Mucosa of rectum (tissue), 2 donors: Measurements from ENCODE around the gene FHIT.

ENCODE experiments used
- H3K27ac ChIP-seq, 2 donors: one replicate each; pipeline ENCODE4 v1.7.0; 2013; ENCODE audit warnings: inconsistent platforms in 2 of 2, low read depth in 2 of 2, low read length in 2 of 2
- H3K27me3 ChIP-seq, 2 donors: one replicate each; pipeline ENCODE4 v1.7.0; 2013; ENCODE audit warnings: low read length in 2 of 2; ENCODE audit not compliant: control insufficient read depth in 2 of 2, insufficient read depth in 2 of 2
- H3K36me3 ChIP-seq, 2 donors: one replicate each; pipeline ENCODE4 v1.7.0; 2013; ENCODE audit warnings: low read length in 2 of 2; ENCODE audit not compliant: control insufficient read depth in 2 of 2, insufficient read depth in 2 of 2
- H3K4me1 ChIP-seq, 2 donors: one replicate each; pipeline ENCODE4 v1.7.0; 2013; ENCODE audit warnings: low read length in 2 of 2, mild to moderate bottlenecking in 1 of 2; ENCODE audit not compliant: control insufficient read depth in 2 of 2, insufficient read depth in 2 of 2
- H3K4me3 ChIP-seq, 2 donors: one replicate each; pipeline ENCODE4 v1.7.0; 2013; ENCODE audit warnings: low read length in 2 of 2
- H3K9ac ChIP-seq, 2 donors: one replicate each; pipeline ENCODE4 v1.7.0; 2013; ENCODE audit warnings: low read length in 2 of 2, low read depth in 1 of 2, mild to moderate bottlenecking in 1 of 2
- H3K9me3 ChIP-seq, 2 donors: one replicate each; pipeline ENCODE4 v1.7.0; 2013; ENCODE audit warnings: low read length in 2 of 2; ENCODE audit not compliant: control insufficient read depth in 2 of 2
- donor health status: healthy.
- donor health status: Normal muscosa, but diverticular disease.

FHIT gene

GRCh38 chr3:60307562-60308199 lies 943.6 kb downstream of the FHIT start:
- no peaks in the 10 kb centered on the region for H3K4me1 ChIP-seq
- no peaks in the 10 kb centered on the region for H3K27me3 ChIP-seq
- no peak overlapping the region for H3K27ac ChIP-seq
- H3K36me3 ChIP-seq, result no peaks in the 10 kb centered on the region
- H3K4me3 ChIP-seq, result no peak overlapping the region
- H3K9me3 ChIP-seq, result no peaks in the 10 kb centered on the region
- H3K9ac ChIP-seq, result no peak overlapping the region

- H3K4me3 ChIP-seq, result no peak overlapping the region
- no peaks in the 10 kb centered on the region for H3K27me3 ChIP-seq
- H3K9ac ChIP-seq, result no peak overlapping the region
- H3K9me3 ChIP-seq, result no peaks in the 10 kb centered on the region
- H3K27ac ChIP-seq, result no peak overlapping the region
- H3K36me3 ChIP-seq, result no peaks in the 10 kb centered on the region
- H3K4me1 ChIP-seq, result no peaks in the 10 kb centered on the region
Observed at GRCh38 chr3:60304112-60304511, 947.1 kb downstream of the FHIT start.

GRCh38 chr3:60303160-60303559 lies 948.1 kb downstream of the FHIT start:
- Histone ChIP-seq H3K4me1 (no peaks in the 10 kb centered on the region), H3K9me3 (no peaks in the 10 kb centered on the region), H3K36me3 (no peaks in the 10 kb centered on the region), H3K9ac (no peak overlapping the region), H3K27ac (no peak overlapping the region), H3K27me3 (no peaks in the 10 kb centered on the region), H3K4me3 (no peak overlapping the region)

GRCh38 chr3:60301142-60301541 lies 950.1 kb downstream of the FHIT start:
- no peak overlapping the region for H3K4me3 ChIP-seq
- no peaks in the 10 kb centered on the region for H3K36me3 ChIP-seq
- H3K27ac ChIP-seq, result no peak overlapping the region

GRCh38 chr3:60298141-60298540 lies 953.1 kb downstream of the FHIT start:
- H3K27me3 ChIP-seq, result no peaks in the 10 kb centered on the region
- no peak overlapping the region for H3K27ac ChIP-seq
- H3K4me3 ChIP-seq, result no peak overlapping the region

More at GRCh38 chr3:60301142-60301541, 950.1 kb downstream of the FHIT start:
- Histone ChIP-seq H3K9ac (no peak overlapping the region), H3K4me1 (no peaks in the 10 kb centered on the region), H3K9me3 (no peaks in the 10 kb centered on the region), H3K27me3 (no peaks in the 10 kb centered on the region)

GRCh38 chr3:60294181-60294580 lies 957.1 kb downstream of the FHIT start:
- H3K27me3 ChIP-seq, result no peaks in the 10 kb centered on the region
- no peaks in the 10 kb centered on the region for H3K9me3 ChIP-seq
- H3K27ac ChIP-seq, result no peak overlapping the region
- no peaks in the 10 kb centered on the region for H3K36me3 ChIP-seq
- no peak overlapping the region for H3K9ac ChIP-seq
- no peak overlapping the region for H3K4me3 ChIP-seq
- no peaks in the 10 kb centered on the region for H3K4me1 ChIP-seq

More at GRCh38 chr3:60298141-60298540, 953.1 kb downstream of the FHIT start:
- no peak overlapping the region for H3K9ac ChIP-seq
- H3K4me1 ChIP-seq, result no peaks in the 10 kb centered on the region
- no peaks in the 10 kb centered on the region for H3K9me3 ChIP-seq
- no peaks in the 10 kb centered on the region for H3K36me3 ChIP-seq

- no peak overlapping the region for H3K9ac ChIP-seq
- no peaks in the 10 kb centered on the region for H3K4me1 ChIP-seq
- no peak overlapping the region for H3K4me3 ChIP-seq
- no peaks in the 10 kb centered on the region for H3K9me3 ChIP-seq
- H3K36me3 ChIP-seq, result no peaks in the 10 kb centered on the region
- no peaks in the 10 kb centered on the region for H3K27me3 ChIP-seq
- H3K27ac ChIP-seq, result no peak overlapping the region
Observed at GRCh38 chr3:60291115-60291514, 960.1 kb downstream of the FHIT start.

GRCh38 chr3:60290122-60290492 lies 961.1 kb downstream of the FHIT start:
- Histone ChIP-seq H3K9ac (no peak overlapping the region), H3K27me3 (no peaks in the 10 kb centered on the region), H3K9me3 (no peaks in the 10 kb centered on the region), H3K4me1 (no peaks in the 10 kb centered on the region), H3K4me3 (no peak overlapping the region), H3K27ac (no peak overlapping the region), H3K36me3 (no peaks in the 10 kb centered on the region)

GRCh38 chr3:60289341-60290121 lies 961.7 kb downstream of the FHIT start:
- H3K9ac ChIP-seq, result no peak overlapping the region
- H3K36me3 ChIP-seq, result no peaks in the 10 kb centered on the region
- H3K4me3 ChIP-seq, result no peak overlapping the region
- H3K9me3 ChIP-seq, result no peaks in the 10 kb centered on the region
- no peaks in the 10 kb centered on the region for H3K4me1 ChIP-seq
- H3K27me3 ChIP-seq, result no peaks in the 10 kb centered on the region
- no peak overlapping the region for H3K27ac ChIP-seq

- Histone ChIP-seq H3K27ac (no peak overlapping the region), H3K4me1 (no peaks in the 10 kb centered on the region), H3K4me3 (no peak overlapping the region), H3K9ac (no peak overlapping the region), H3K36me3 (no peaks in the 10 kb centered on the region), H3K27me3 (no peaks in the 10 kb centered on the region), H3K9me3 (no peaks in the 10 kb centered on the region)
Observed at GRCh38 chr3:60282866-60283265, 968.4 kb downstream of the FHIT start.
